HL-60 (cell line): Measurements from ENCODE around the gene TMEM134.

Experiments used
- GABPA ChIP-seq: IDR thresholded peaks from 2 replicates; pipeline ENCODE4 v1.6.1; 2012; ENCODE audit warnings: low read depth
- POLR2AphosphoS5 ChIP-seq: IDR thresholded peaks from 2 replicates; pipeline ENCODE4 v1.6.1; 2012; ENCODE audit warnings: low read depth
- SPI1 ChIP-seq: IDR thresholded peaks from 2 replicates; pipeline ENCODE4 v1.6.1; 2012; ENCODE audit warnings: low read depth, mild to moderate bottlenecking, borderline replicate concordance
- TF ChIP-seq, protein P1 (sequence below): IDR thresholded peaks from one replicate; pipeline ENCODE4 v1.5.1; 2011; ENCODE audit warnings: low read length, control low read depth, inconsistent platforms; ENCODE audit not compliant: insufficient read depth
- TF ChIP-seq, protein P2 (sequence below): IDR thresholded peaks from 2 replicates; pipeline ENCODE4 v1.6.1; 2012; ENCODE audit warnings: low read depth; ENCODE audit not compliant: insufficient replicate concordance

DNA sequence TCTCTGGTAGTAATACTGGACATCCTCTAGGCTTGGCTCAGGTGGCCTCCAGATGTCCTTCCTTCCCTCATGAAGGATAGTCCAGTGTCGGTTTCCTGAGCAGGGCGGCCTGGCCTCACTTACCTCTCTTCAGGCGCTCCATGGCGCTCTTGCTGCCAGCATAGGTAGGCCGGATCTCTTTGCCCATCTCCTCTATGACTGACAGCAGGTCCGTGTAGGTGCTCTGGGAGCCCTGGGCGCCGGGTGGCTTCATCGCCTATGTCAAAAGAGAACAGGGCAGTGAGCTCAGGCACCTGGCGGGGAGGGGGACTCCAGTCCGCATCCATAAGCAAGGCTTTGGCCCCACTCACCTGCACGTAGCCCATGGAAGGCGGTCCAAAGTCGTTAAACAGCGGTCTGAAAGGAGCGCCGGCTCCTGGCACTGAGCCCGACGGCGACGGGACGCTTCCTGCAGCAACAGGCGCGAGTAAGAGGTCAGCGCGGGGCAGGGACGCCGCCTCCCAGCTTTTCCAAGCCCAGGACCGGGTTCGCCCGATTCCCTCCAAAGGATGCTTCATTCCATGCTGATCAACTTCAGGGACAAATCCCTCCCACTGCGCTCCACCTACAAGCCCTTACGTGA lies 38.3 kb upstream of the TMEM134 start:
- TF ChIP-seq, protein P1, sequence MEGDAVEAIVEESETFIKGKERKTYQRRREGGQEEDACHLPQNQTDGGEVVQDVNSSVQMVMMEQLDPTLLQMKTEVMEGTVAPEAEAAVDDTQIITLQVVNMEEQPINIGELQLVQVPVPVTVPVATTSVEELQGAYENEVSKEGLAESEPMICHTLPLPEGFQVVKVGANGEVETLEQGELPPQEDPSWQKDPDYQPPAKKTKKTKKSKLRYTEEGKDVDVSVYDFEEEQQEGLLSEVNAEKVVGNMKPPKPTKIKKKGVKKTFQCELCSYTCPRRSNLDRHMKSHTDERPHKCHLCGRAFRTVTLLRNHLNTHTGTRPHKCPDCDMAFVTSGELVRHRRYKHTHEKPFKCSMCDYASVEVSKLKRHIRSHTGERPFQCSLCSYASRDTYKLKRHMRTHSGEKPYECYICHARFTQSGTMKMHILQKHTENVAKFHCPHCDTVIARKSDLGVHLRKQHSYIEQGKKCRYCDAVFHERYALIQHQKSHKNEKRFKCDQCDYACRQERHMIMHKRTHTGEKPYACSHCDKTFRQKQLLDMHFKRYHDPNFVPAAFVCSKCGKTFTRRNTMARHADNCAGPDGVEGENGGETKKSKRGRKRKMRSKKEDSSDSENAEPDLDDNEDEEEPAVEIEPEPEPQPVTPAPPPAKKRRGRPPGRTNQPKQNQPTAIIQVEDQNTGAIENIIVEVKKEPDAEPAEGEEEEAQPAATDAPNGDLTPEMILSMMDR: no peak
- no peak; the same call in 1 of the 2 replicates for TF ChIP-seq POLR2AphosphoS5
- no peak for TF ChIP-seq SPI1
- TF ChIP-seq, protein P2, sequence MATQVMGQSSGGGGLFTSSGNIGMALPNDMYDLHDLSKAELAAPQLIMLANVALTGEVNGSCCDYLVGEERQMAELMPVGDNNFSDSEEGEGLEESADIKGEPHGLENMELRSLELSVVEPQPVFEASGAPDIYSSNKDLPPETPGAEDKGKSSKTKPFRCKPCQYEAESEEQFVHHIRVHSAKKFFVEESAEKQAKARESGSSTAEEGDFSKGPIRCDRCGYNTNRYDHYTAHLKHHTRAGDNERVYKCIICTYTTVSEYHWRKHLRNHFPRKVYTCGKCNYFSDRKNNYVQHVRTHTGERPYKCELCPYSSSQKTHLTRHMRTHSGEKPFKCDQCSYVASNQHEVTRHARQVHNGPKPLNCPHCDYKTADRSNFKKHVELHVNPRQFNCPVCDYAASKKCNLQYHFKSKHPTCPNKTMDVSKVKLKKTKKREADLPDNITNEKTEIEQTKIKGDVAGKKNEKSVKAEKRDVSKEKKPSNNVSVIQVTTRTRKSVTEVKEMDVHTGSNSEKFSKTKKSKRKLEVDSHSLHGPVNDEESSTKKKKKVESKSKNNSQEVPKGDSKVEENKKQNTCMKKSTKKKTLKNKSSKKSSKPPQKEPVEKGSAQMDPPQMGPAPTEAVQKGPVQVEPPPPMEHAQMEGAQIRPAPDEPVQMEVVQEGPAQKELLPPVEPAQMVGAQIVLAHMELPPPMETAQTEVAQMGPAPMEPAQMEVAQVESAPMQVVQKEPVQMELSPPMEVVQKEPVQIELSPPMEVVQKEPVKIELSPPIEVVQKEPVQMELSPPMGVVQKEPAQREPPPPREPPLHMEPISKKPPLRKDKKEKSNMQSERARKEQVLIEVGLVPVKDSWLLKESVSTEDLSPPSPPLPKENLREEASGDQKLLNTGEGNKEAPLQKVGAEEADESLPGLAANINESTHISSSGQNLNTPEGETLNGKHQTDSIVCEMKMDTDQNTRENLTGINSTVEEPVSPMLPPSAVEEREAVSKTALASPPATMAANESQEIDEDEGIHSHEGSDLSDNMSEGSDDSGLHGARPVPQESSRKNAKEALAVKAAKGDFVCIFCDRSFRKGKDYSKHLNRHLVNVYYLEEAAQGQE: no peak
- TF ChIP-seq GABPA: no peak
